NOMO-1 treated with DMSO at 0.1 percent for 48 hours (cell line): ENCODE results near the gene TIMM10B.
"Not testable (repeated sequence)": the region's sequence is repeated elsewhere in the genome, so short reads cannot be mapped to it uniquely, and the experiment has no call there.

Experiments used
- DNase-seq: peaks from one replicate; lab custom pipeline; 2025; ENCODE audit not compliant: unreplicated experiment; lab: John Stamatoyannopoulos, UW

TIMM10B gene

GRCh38 chr11:6504166-6504565, 22.9 kb downstream of the TIMM10B start:
- DNase-seq = no peak

- no peak for DNase-seq
These were observed 24.4 kb downstream of the TIMM10B start for GRCh38 chr11:6505577-6506240.

GRCh38 chr11:6516865-6517264, 35.6 kb downstream of the TIMM10B start:
- DNase-seq = no peak

- no peak for DNase-seq
These were observed 39.0 kb downstream of the TIMM10B start for GRCh38 chr11:6520265-6520664.

GRCh38 chr11:6521946-6522345, 40.6 kb downstream of the TIMM10B start:
- DNase-seq = not testable (repeated sequence)

- no peak for DNase-seq
These were observed 42.0 kb downstream of the TIMM10B start for GRCh38 chr11:6523253-6523652.

- no peak for DNase-seq
These were observed 45.3 kb downstream of the TIMM10B start for GRCh38 chr11:6526411-6527135.

GRCh38 chr11:6529266-6529665, 48.0 kb downstream of the TIMM10B start:
- DNase-seq = no peak

GRCh38 chr11:6530848-6531247, 49.5 kb downstream of the TIMM10B start:
- DNase-seq = no peak

GRCh38 chr11:6531267-6531752, 50.0 kb downstream of the TIMM10B start:
- peak; percentile 22 for DNase-seq
